ENCODE results near the gene DPM2.
A peak's percentile ranks its signal among the peaks of the same experiment; 100 is the strongest.

The DPM2 gene

GRCh38 chr9:127934248-127934647 lies 3.4 kb downstream of the DPM2 start:
- no peak for DNase-seq

GRCh38 chr9:127931092-127931881 lies 6.4 kb downstream of the DPM2 start:
- no peak for DNase-seq

- DNase-seq = peak; percentile 69
Observed at GRCh38 chr9:127930231-127931091, 7.2 kb downstream of the DPM2 start, which contains the start of gene PIP5KL1. TSS of gene PIP5KL1 (minus strand) at chr9:127930777. CDS start at chr9:127930752, 25 bp downstream.

GRCh38 chr9:127929625-127929979 lies 8.1 kb downstream of the DPM2 start:
- DNase-seq = no peak

GRCh38 chr9:127928676-127929624 lies 8.7 kb downstream of the DPM2 start:
- no peak for DNase-seq

- DNase-seq = no peak
Observed at GRCh38 chr9:127927988-127928675, 9.5 kb downstream of the DPM2 start.

GRCh38 chr9:127927201-127927987 lies 10.3 kb downstream of the DPM2 start:
- DNase-seq = peak; percentile 52 to 65

- DNase-seq = no peak
Observed at GRCh38 chr9:127926906-127927200, 10.8 kb downstream of the DPM2 start.

GRCh38 chr9:127925959-127926905 lies 11.4 kb downstream of the DPM2 start:
- DNase-seq = no peak

GRCh38 chr9:127924736-127925444 lies 12.8 kb downstream of the DPM2 start:
- DNase-seq = no peak

GRCh38 chr9:127923771-127924170 lies 13.9 kb downstream of the DPM2 start:
- DNase-seq = no peak

- DNase-seq = no peak
Observed at GRCh38 chr9:127923046-127923445, 14.6 kb downstream of the DPM2 start.

- peak; percentile 86 for DNase-seq
Observed at GRCh38 chr9:127921557-127922120, 16.0 kb downstream of the DPM2 start.

GRCh38 chr9:127920794-127921193 lies 16.9 kb downstream of the DPM2 start:
- DNase-seq = no peak

GRCh38 chr9:127919253-127919815 lies 18.3 kb downstream of the DPM2 start:
- no peak for DNase-seq

GRCh38 chr9:127918183-127919107 lies 19.2 kb downstream of the DPM2 start:
- no peak for DNase-seq

- DNase-seq = no peak
Observed at GRCh38 chr9:127917603-127918002, 20.1 kb downstream of the DPM2 start.
